Raji (cell line): ENCODE results near the gene GPX4.

Source experiments
- POLR2A ChIP-seq: IDR thresholded peaks from 2 replicates; pipeline ENCODE4 v1.6.1; 2011; ENCODE audit warnings: low read depth, low read length, control low read depth; ENCODE audit not compliant: insufficient read depth

The GPX4 gene, protein sequence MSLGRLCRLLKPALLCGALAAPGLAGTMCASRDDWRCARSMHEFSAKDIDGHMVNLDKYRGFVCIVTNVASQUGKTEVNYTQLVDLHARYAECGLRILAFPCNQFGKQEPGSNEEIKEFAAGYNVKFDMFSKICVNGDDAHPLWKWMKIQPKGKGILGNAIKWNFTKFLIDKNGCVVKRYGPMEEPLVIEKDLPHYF

DNA sequence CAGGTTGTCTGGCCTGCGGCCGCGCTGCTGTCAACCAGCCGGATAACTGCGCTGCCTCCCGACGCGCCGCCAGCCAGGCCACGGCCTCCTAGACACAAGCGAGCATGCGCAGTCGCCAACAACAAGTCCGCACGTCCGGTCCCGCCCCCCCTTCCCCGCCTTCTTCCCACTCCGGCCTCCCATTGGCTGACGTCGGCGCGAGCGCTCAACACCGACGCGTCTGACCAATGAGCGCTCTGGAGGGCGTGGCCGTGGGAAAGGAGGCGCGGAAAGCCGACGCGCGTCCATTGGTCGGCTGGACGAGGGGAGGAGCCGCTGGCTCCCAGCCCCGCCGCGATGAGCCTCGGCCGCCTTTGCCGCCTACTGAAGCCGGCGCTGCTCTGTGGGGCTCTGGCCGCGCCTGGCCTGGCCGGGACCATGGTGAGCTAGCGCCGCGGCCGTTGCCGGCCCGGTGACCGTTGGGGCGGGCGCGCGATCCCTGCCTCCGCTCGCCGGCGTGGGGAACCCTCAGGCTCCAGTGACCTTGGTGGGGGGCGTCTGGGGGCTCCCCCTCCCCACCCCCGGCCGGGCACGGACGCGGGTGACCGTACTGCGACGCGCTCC lies at the start of gene GPX4:
GPX4 (plus strand) TSS at position 287 of the 603 bp plus-strand sequence; CDS start at position 337, 50 bp downstream.
- peak; percentile 94 for TF ChIP-seq POLR2A

DNA sequence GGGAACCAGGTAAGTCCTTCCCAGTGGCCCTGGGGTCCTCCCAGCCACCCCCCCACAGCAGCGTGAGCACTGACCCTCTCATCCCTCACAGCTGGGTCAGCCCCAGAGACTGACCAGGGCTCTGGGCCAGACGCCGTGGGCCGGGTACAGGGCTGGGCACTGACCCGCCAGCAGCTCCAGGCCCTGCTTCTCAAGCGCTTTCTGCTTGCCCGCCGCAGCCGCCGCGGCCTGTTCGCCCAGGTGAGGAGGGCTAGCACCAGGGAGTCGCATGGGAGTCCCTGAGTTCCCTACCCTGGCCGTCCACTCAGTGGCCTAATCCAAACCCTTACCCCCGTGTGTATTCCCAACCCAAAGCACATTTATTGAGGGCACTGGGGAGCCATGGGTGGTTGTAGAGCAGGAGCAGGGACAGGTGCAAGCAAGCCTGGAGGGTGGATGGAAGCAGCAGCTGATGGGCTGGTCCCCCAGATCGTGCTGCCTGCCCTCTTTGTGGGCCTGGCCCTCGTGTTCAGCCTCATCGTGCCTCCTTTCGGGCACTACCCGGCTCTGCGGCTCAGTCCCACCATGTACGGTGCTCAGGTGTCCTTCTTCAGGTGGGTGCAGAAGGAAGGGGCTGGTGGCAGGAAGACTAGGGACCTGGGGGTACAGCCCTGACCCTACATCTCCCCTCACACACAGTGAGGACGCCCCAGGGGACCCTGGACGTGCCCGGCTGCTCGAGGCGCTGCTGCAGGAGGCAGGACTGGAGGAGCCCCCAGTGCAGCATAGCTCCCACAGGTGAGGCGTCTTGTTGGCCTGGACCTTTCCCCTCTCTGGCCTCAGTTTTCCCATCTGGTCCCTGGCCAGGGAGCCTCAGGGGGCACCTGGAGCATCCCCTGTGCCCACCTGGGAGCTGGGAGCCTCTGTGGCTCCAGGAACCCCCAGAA lies 49.4 kb upstream of the GPX4 start:
- TF ChIP-seq POLR2A: no peak

GRCh38 chr19:1055028-1055425 lies 48.8 kb upstream of the GPX4 start:
- no peak for TF ChIP-seq POLR2A

DNA sequence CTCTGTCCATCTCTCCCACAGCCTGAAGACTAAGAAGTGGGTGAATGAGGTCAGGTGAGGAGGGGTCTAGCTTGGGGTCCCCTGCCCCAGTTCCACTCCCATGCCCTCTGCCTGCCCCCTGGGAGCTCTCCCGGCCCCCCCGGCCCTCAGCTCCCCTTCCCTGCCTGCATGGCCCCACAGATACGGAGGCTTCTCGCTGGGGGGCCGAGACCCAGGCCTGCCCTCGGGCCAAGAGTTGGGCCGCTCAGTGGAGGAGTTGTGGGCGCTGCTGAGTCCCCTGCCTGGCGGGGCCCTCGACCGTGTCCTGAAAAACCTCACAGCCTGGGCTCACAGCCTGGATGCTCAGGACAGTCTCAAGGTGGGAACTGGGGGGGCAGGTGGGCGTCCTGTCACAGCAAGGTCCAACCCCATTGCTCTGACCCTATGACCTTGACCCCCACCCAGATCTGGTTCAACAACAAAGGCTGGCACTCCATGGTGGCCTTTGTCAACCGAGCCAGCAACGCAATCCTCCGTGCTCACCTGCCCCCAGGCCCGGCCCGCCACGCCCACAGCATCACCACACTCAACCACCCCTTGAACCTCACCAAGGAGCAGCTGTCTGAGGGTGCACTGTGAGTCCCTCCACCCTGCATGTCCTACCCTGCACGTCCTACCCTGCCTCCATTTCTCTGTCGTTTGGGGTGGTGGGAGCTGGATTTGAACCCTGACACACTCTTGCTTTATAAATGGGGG lies 47.7 kb upstream of the GPX4 start:
- no peak for TF ChIP-seq POLR2A

- TF ChIP-seq POLR2A: no peak
These were observed 46.5 kb upstream of the GPX4 start for GRCh38 chr19:1057176-1057855.

- no peak for TF ChIP-seq POLR2A
These were observed 45.7 kb upstream of the GPX4 start for GRCh38 chr19:1058112-1058511.

GRCh38 chr19:1060689-1061088 lies 43.1 kb upstream of the GPX4 start:
- TF ChIP-seq POLR2A: no peak

- TF ChIP-seq POLR2A: 0 out of 2 replicates have a peak, but pooled peaks have one; percentile 5
These were observed 41.8 kb upstream of the GPX4 start for GRCh38 chr19:1061987-1062386.

DNA sequence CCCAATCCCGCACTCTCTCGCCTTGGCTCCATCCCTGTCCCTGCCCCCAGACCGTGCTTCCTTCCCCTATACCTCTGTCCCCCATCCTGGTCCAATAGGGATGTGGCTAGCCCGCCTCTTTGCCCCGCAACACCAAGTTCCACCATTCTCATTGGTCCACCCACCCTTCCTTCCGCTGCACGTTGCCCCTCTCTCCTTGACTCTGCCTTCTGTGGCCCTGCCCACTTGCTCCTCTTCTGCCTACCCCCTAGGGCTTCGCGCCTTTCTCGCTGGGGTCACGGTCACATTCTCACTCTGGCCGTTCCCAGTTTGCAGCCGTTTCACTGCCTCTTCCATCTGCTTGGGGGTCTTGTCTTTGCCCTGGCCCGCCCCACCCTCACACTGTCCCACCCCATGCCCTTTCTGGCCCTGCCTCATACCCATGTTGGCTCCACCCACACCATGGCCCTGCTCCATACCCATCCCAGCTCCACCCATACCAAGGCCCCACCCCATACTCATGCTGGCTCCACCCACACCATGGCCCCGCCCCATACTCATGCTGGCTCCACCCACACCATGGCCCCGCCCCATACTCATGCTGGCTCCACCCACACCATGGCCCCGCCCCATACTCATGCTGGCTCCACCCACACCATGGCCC lies 41.3 kb upstream of the GPX4 start:
- 0 out of 2 replicates have a peak, but pooled peaks have one; percentile 3 for TF ChIP-seq POLR2A

DNA sequence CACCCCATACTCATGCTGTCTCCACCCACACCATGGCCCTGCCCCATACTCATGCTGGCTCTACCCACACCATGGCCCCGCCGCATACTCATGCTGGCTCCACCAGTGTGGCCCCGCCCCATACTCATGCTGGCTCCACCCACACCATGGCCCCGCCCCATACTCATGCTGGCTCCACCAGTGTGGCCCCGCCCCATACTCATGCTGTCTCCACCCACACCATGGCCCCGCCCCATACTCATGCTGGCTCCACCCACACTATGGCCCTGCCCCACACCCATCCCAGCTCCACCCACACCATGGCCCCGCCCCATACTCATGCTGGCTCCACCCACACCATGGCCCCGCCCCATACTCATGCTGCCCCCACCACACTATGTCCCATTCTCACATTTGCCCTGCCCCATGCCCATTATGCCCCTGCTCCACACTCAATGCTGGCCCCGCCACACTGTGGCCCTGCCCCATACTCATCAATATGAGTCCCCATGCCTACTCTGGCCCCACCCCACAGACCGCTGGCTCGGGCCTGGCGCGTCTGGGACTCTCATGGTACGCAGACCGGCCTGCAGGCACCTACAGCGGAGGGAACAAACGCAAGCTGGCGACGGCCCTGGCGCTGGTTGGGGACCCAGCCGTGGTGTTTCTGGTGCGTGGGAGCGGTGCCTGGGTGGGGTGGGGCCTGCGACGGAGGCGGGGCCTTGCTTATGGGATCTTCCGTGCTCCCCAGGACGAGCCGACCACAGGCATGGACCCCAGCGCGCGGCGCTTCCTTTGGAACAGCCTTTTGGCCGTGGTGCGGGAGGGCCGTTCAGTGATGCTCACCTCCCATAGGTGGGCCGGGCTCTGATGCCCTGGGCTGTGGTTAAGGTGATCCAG lies 40.5 kb upstream of the GPX4 start:
- no peak for TF ChIP-seq POLR2A

DNA sequence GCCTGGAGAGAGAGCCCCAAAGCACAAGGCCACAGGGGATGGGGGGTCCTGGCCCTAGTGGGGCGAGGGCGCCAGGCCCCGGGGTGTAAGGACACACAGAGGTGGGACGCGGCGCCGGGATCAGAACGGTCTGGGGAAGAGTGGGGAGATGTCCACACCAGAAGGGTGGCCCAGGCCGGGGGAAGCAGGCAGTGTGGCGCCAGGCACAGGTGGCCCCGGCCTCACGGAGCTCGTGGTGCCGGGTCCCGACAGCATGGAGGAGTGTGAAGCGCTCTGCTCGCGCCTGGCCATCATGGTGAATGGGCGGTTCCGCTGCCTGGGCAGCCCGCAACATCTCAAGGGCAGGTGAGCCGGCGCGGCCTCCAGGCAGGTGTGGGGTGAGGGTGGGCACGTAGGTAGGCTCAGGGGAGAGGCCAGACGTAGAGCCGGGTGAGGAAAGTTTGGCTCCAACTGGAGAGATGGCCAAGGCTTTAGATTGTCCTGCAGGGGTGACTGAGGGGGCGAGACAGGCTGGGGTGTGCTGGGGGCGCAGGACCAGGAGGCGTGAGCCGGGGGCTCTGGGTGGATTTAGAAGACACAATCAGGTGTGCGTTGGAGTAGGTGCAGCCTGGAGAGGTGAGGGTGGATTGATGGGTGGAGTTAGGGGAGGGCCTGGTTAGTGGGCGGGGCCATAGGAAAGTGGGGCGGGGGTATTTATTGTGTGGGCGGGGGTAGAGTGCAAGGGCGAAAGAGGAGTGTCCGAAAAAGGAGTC lies 39.7 kb upstream of the GPX4 start:
- TF ChIP-seq POLR2A: no peak
